Motor neuron (in vitro differentiated cells): ENCODE data around the gene BCL2L15. TPM values are rescaled to one million over a fixed set of nuclear protein-coding genes. Genes with fewer than 3 reads are reported as not detected.

ENCODE experiments used
- ATAC-seq, 8 experiments: fragments of 200-7000 bp; cut with Tn5 transposase; replicated peaks in 6 of 8; 2 replicates each; pipeline ENCODE4 v1.8.0; 2021; ENCODE audit warnings: mild to moderate bottlenecking in 8 of 8, moderate library complexity in 8 of 8
- H3K27ac ChIP-seq, 2 donors: fragments of 250-450 bp; sonication (Bioruptor Pico); 2 replicates each; pipeline ENCODE4 v1.9.0; 2021; ENCODE audit warnings: antibody characterized with exemption in 2 of 2, mild to moderate bottlenecking in 2 of 2, moderate library complexity in 1 of 2
- H3K4me1 ChIP-seq, 2 donors: fragments of 250-450 bp; sonication (Bioruptor Pico); replicated peaks in 1 of 2; 2 replicates each; pipeline ENCODE4 v1.6.1; 2021; ENCODE audit warnings: antibody characterized with exemption in 2 of 2, mild to moderate bottlenecking in 2 of 2, moderate library complexity in 1 of 2
- H3K4me3 ChIP-seq, 5 donors: fragments of 250-450 bp; sonication (Bioruptor Pico); 2 replicates each; pipeline ENCODE4 v1.9.0; 2021; ENCODE audit warnings: antibody characterized with exemption in 5 of 5, mild to moderate bottlenecking in 5 of 5, moderate library complexity in 4 of 5
- WGBS, 10 experiments: fragments of 450-650 bp; shearing (Covaris generic); methylation state at CpG; one replicate each; pipeline ENCODE4 v1.0.0; 2022; 5-methylcytosine and 5-hydroxymethylcytosine counted together
- in situ Hi-C, 9 experiments: fragments of 400-800 bp; cut with MboI; loops; one replicate each; pipeline ENCODE4 v1.15.0; 2021; ENCODE audit warnings: low sequenced_read_pairs in 9 of 9, low pct_unique_long_range_greater_than_20kb in 2 of 9; ENCODE audit not compliant: unreplicated experiment in 9 of 9
- total RNA-seq, 8 experiments: library from RNA; unstranded; fragments of 300-600 nt; gene quantifications; 2 replicates each; pipeline versions ENCODE4 v1.2.3 to v1.2.4, GENCODE V29; 2022

The BCL2L15 gene
- total RNA-seq, 8 experiments from 2014 or later, result 0.20 to 3.5 (median 0.61) TPM

DNA sequence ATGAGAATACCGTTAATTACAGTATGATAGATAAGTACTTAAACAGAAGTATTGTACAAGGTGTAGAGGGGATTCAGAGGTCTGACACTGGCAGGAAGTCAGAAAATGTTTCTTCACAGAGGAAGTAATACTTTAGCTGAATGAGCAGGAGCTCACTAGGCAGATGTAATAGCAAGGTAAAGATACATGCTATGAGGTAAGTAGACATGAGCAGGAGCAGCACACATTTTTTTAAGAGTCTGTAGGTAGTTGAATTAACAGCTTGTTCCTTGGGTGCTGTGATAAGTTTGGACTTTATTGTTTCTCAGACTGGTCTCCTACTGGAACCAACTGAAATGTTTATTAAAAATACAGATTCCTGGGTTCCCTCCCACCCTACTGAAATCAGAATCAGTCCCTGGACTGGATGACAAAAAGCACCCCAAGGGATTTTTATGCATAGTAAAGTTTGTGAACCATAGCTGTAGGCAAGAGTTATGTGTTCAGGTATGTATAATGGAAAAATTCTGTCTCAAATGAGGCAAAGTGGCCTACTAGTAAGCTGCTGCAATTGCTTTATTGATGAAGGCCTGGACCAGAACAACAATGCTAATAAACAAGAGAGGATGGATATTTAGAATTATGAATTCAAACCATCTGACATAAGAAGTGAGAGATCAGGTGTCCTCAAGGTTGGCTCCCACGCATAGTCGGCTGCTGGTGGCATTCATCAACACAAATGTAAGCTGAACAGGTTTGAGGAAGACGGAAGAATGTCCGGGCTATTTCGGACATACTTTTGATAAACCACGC is 16.3 kb upstream of the BCL2L15 start:
- WGBS, 10 experiments, result 8 to 100% (median 37%) methylated on average over 1 to 7 of the region's 7 CpGs
- peaks cover 10 to 14% of the 10 kb centered on the region in 2 donors for H3K4me1 ChIP-seq
- no peak for ATAC-seq
- in situ Hi-C loops, result loop anchor here in 1 of 9 experiments (25.0 kb wide), 1 partner anchor 91 kb away; the partner anchor contains the start of gene RSBN1
- peak overlapping the region; percentile 88 to 90 for H3K27ac ChIP-seq
- H3K4me3 ChIP-seq, result peak overlapping the region; percentile 48 to 71 (median 58)

GRCh38 chr1:113901191-113901590 is 13.8 kb upstream of the BCL2L15 start:
- in situ Hi-C loops, result loop anchor here in 1 of 9 experiments (25.0 kb wide), 1 partner anchor 89 kb away; the partner anchor contains the start of gene RSBN1
- WGBS, 10 experiments, result 75 to 100% (median 91%) methylated on average over 1 to 3 of the region's 3 CpGs; no CpG with 5 or more reads in 1 of the 10 experiments

GRCh38 chr1:113899111-113899510 is 11.7 kb upstream of the BCL2L15 start:
- Histone ChIP-seq H3K27ac (no peak overlapping the region), H3K4me3 (no peak overlapping the region), H3K4me1 (peaks cover 8% of the 10 kb centered on the region in 2 donors)
- no peak for ATAC-seq
- in situ Hi-C loops, result no loop called here

More at GRCh38 chr1:113901191-113901590, 13.8 kb upstream of the BCL2L15 start:
- Histone ChIP-seq H3K4me3 (no peak overlapping the region), H3K4me1 (peaks cover 9 to 12% of the 10 kb centered on the region in 2 donors), H3K27ac (no peak overlapping the region)
- no peak for ATAC-seq

GRCh38 chr1:113898241-113898814 is 10.9 kb upstream of the BCL2L15 start:
- WGBS, 10 experiments, result 89 to 100% (median 100%) methylated on average over 1 of the region's 1 CpG; no CpG with 5 or more reads in 2 of the 10 experiments
- ATAC-seq, result no peak
- in situ Hi-C loops, result no loop called here

DNA sequence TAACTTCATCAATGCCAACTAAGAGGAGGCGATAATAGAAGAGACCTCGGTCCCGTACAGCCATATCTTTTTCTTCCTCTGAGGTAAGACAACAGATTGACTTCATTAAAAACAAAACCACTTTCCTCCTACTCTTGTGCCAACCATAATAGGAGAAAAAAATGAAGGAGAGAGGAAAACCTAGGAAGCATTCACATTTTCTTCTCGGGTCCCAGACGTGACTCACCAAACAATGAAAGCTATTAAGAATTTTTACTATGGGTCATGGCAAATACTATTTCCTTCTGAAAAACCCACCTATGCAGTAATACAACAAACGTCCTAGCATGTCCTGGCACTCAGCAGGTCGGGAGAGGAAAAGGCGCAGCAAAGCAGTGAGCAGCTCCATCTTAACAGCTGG is 8.6 kb upstream of the BCL2L15 start:
- Histone ChIP-seq H3K4me1 (no peaks in the 10 kb centered on the region), H3K27ac (no peak overlapping the region), H3K4me3 (no peak overlapping the region)
- ATAC-seq, result no peak
- in situ Hi-C loops, result no loop called here
- WGBS, 10 experiments, result 72 to 100% (median 88%) methylated on average over 1 to 8 of the region's 8 CpGs; no CpG with 5 or more reads in 2 of the 10 experiments

More at GRCh38 chr1:113898241-113898814, 10.9 kb upstream of the BCL2L15 start:
- Histone ChIP-seq H3K4me1 (peaks cover 2 to 3% of the 10 kb centered on the region in 2 donors), H3K4me3 (no peak overlapping the region), H3K27ac (no peak overlapping the region)

DNA sequence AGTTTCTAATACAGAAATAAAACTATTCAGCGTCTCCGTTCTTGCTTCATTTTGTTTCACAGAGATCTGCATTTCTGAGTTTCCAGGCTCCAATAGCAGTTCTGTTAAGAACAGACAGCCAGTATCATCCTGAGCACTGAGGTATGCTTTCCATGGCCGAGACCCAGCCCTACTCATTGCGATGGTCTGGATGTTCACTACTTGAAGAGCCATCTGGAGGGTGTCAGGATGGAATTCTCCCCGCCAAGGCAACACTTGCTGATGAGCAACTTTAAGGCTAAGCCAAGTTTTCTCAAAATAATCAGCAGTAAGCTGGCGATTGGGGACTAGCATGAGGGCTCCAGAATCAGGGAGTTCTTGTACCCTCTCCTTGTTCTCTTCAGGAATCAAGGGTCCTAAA is 7.7 kb upstream of the BCL2L15 start:
- Histone ChIP-seq H3K4me1 (no peaks in the 10 kb centered on the region), H3K4me3 (no peak overlapping the region), H3K27ac (no peak overlapping the region)
- in situ Hi-C loops, result no loop called here
- ATAC-seq, result no peak
- whole genome bisulfite sequencing, 10 experiments, result 67 to 100% (median 92%) methylated on average over 1 to 6 of the region's 6 CpGs; no CpG with 5 or more reads in 1 of the 10 experiments

- 44 to 100% (median 93%) methylated on average over 1 to 3 of the region's 3 CpGs; no CpG with 5 or more reads in 2 of the 10 experiments for WGBS, 10 experiments
These were observed 5.9 kb upstream of the BCL2L15 start for GRCh38 chr1:113893267-113893666.

DNA sequence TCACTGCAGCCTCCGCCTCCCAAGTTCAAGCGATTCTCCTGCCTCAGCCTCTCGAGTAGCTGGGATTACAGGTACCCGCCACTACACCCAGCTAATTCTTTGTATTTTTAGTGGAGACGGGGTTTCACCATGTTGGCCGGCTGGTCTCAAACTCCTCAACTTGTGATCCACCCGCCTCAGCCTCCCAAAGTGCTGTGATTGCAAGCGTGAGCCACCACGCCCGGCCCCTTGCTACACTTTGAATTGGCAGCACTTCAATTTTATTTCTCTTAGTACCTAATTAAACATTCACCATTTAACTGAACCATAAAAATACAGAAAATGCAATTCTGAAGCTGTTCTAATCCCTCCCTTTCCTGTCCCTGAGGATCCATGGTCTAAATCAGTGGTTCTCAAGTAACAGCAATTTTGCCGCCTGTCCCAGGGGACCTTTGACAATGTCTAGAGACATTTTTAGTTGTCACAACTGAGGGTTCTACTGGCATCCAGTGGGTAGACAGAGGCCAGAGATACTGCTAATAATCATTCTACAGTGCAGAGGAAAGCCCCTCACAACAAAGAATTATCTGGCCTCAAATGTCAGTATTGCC is 4.3 kb upstream of the BCL2L15 start:
- Histone ChIP-seq H3K4me1 (no peaks in the 10 kb centered on the region), H3K27ac (no peak overlapping the region), H3K4me3 (no peak overlapping the region)
- WGBS, 10 experiments, result 89 to 100% (median 95%) methylated on average over 1 to 11 of the region's 11 CpGs; no CpG with 5 or more reads in 2 of the 10 experiments
- ATAC-seq, result no peak
- in situ Hi-C loops, result no loop called here

More at GRCh38 chr1:113893267-113893666, 5.9 kb upstream of the BCL2L15 start:
- in situ Hi-C loops, result no loop called here
- no peaks in the 10 kb centered on the region for H3K4me1 ChIP-seq
- no peak for ATAC-seq
- H3K27ac ChIP-seq, result no peak overlapping the region
- no peak overlapping the region for H3K4me3 ChIP-seq

GRCh38 chr1:113890816-113891215 is 3.4 kb upstream of the BCL2L15 start:
- in situ Hi-C loops, result no loop called here
- 0 to 100% (median 40%) methylated on average over 1 to 2 of the region's 2 CpGs; no CpG with 5 or more reads in 2 of the 10 experiments for WGBS, 10 experiments
- Histone ChIP-seq H3K27ac (no peak overlapping the region), H3K4me1 (no peaks in the 10 kb centered on the region), H3K4me3 (no peak overlapping the region)
- no peak for ATAC-seq

GRCh38 chr1:113886417-113887401 is 672 bp downstream of the BCL2L15 start:
- Histone ChIP-seq H3K4me1 (no peaks in the 10 kb centered on the region), H3K4me3 (no peak overlapping the region), H3K27ac (no peak overlapping the region)
- ATAC-seq, result no peak
- WGBS, 10 experiments, result 43 to 100% (median 92%) methylated on average over 1 to 17 of the region's 17 CpGs
- in situ Hi-C loops, result no loop called here

GRCh38 chr1:113881661-113882060 is 5.7 kb downstream of the BCL2L15 start:
- H3K27ac ChIP-seq, result no peak overlapping the region
- no peak overlapping the region for H3K4me3 ChIP-seq
- no peaks in the 10 kb centered on the region for H3K4me1 ChIP-seq
- no peak for ATAC-seq
- in situ Hi-C loops, result no loop called here
- WGBS, 10 experiments, result 50 to 100% (median 93%) methylated on average over 1 to 2 of the region's 2 CpGs; no CpG with 5 or more reads in 2 of the 10 experiments

DNA sequence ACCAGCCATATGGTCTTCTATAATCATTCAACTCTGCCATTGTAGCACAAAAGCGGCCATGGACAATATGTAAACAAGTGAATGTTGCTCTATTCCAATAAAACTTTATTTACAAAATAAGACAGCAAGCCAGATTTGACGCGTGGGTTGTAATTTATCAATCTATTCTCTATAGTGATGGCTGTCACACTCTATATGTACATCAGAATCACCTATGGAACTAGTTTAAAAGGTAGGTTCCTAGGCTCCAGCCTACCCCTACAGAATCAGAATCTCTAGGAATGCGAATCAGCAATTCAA is 7.7 kb downstream of the BCL2L15 start:
- ATAC-seq, result no peak
- Histone ChIP-seq H3K4me1 (no peaks in the 10 kb centered on the region), H3K27ac (no peak overlapping the region), H3K4me3 (no peak overlapping the region)
- in situ Hi-C loops, result no loop called here
- WGBS, 10 experiments, result 67 to 100% (median 99%) methylated on average over 1 to 4 of the region's 4 CpGs
